Measurements from ENCODE around the gene ITM2C. TPM values are rescaled to one million over a fixed set of nuclear protein-coding genes. Genes with fewer than 3 reads are reported as not detected.

ITM2C gene
- polyA plus RNA-seq, 1 donor (not counting 4 experiments of a cell fraction or from before 2014, with no cell fraction given) = 55.0 TPM

GRCh38 chr2:230902180-230902899 is 37.6 kb downstream of the ITM2C start:
- Histone ChIP-seq H3K4me1 (ENCODE audit: control insufficient read depth, extremely low read depth, insufficient read depth, low read length) (no peaks in the 10 kb centered on the region), H2AFZ (ENCODE audit: control insufficient read depth, low read length) (no peak overlapping the region), H3K27ac (ENCODE audit: control insufficient read depth, insufficient read depth, low read length) (no peak overlapping the region), H3K9me1 (ENCODE audit: control insufficient read depth, extremely low read depth, insufficient read depth, low read length) (no peaks in the 10 kb centered on the region), H3K36me3 (ENCODE audit: control insufficient read depth in 2 of 2, extremely low read depth in 1 of 2, insufficient read depth in 2 of 2, low read length in 2 of 2) (no peaks in the 10 kb centered on the region), H3K27me3 (ENCODE audit: control insufficient read depth, extremely low read depth, insufficient read depth, low read length) (peaks cover 14% of the 10 kb centered on the region), H3K4me2 (ENCODE audit: control insufficient read depth, extremely low read depth, insufficient read depth, low read depth, low read length) (no peak overlapping the region), H3K79me2 (ENCODE audit: control insufficient read depth, insufficient read depth, low read length) (no peaks in the 10 kb centered on the region), H3K4me3 (ENCODE audit: control insufficient read depth in 2 of 3, extremely low read depth in 1 of 3, insufficient read depth in 2 of 3, low read depth in 1 of 3, low read length in 3 of 3) (no peak overlapping the region), H3K9me3 (ENCODE audit: control insufficient read depth, low read depth, low read length) (no peaks in the 10 kb centered on the region), H4K20me1 (ENCODE audit: control insufficient read depth, extremely low read depth, insufficient read depth, low read length) (no peaks in the 10 kb centered on the region), H3K9ac (ENCODE audit: control insufficient read depth, extremely low read depth, insufficient read depth, low read length) (no peak overlapping the region)
- dilution Hi-C loops (cut with MboI; ENCODE audit: extremely low pct_ligation_motif_present, low sequenced_read_pairs) = no loop called here
- DNase-seq (ENCODE audit: low read depth, low spot score) (no peak), FAIRE-seq (no peak)
- TF ChIP-seq CTCF (optimal IDR thresholded peaks at IDR 0.05 in 1 of 3, IDR thresholded peaks at IDR 0.05 in 1 of 3, conservative IDR thresholded peaks at IDR 0.05 in 1 of 3; ENCODE audit: extremely low read depth in 1 of 3, insufficient read depth in 2 of 3, low read length in 3 of 3) = peak; percentile 84 to 96 (median 87)
- TF ChIP-seq EZH2 (IDR thresholded peaks at IDR 0.05; ENCODE audit: low read length) = no peak

- no peaks in the 10 kb centered on the region for H3K9me3 ChIP-seq (ENCODE audit: control insufficient read depth, low read depth, low read length)
- dilution Hi-C loops (cut with MboI; ENCODE audit: extremely low pct_ligation_motif_present, low sequenced_read_pairs) = no loop called here
- no peaks in the 10 kb centered on the region for H3K79me2 ChIP-seq (ENCODE audit: control insufficient read depth, insufficient read depth, low read length)
- no peak overlapping the region for H3K4me3 ChIP-seq (ENCODE audit: control insufficient read depth in 2 of 3, extremely low read depth in 1 of 3, insufficient read depth in 2 of 3, low read depth in 1 of 3, low read length in 3 of 3)
- H3K27ac ChIP-seq (ENCODE audit: control insufficient read depth, insufficient read depth, low read length) = no peak overlapping the region
- TF ChIP-seq CTCF (optimal IDR thresholded peaks at IDR 0.05 in 1 of 3, IDR thresholded peaks at IDR 0.05 in 1 of 3, conservative IDR thresholded peaks at IDR 0.05 in 1 of 3; ENCODE audit: extremely low read depth in 1 of 3, insufficient read depth in 2 of 3, low read length in 3 of 3) = no peak
- TF ChIP-seq EZH2 (IDR thresholded peaks at IDR 0.05; ENCODE audit: low read length) = no peak
- H3K4me2 ChIP-seq (ENCODE audit: control insufficient read depth, extremely low read depth, insufficient read depth, low read depth, low read length) = no peak overlapping the region
- peaks cover 6% of the 10 kb centered on the region for H3K4me1 ChIP-seq (ENCODE audit: control insufficient read depth, extremely low read depth, insufficient read depth, low read length)
- peaks cover 6% of the 10 kb centered on the region for H3K27me3 ChIP-seq (ENCODE audit: control insufficient read depth, extremely low read depth, insufficient read depth, low read length)
- no peak overlapping the region for H2AFZ ChIP-seq (ENCODE audit: control insufficient read depth, low read length)
- no peak overlapping the region for H3K9ac ChIP-seq (ENCODE audit: control insufficient read depth, extremely low read depth, insufficient read depth, low read length)
- H3K9me1 ChIP-seq (ENCODE audit: control insufficient read depth, extremely low read depth, insufficient read depth, low read length) = no peaks in the 10 kb centered on the region
- no peaks in the 10 kb centered on the region for H3K36me3 ChIP-seq (ENCODE audit: control insufficient read depth in 2 of 2, extremely low read depth in 1 of 2, insufficient read depth in 2 of 2, low read length in 2 of 2)
- no peak for FAIRE-seq
- no peaks in the 10 kb centered on the region for H4K20me1 ChIP-seq (ENCODE audit: control insufficient read depth, extremely low read depth, insufficient read depth, low read length)
- DNase-seq (ENCODE audit: low read depth, low spot score) = no peak
These were observed 38.7 kb downstream of the ITM2C start for GRCh38 chr2:230903231-230904150.
